Urinary bladder (tissue), 4 donors: ENCODE measurements around the gene HEATR5A. TPM values are rescaled to one million over a fixed set of nuclear protein-coding genes. Genes with fewer than 3 reads are reported as not detected.
"Not testable (repeated sequence)": the region's sequence is repeated elsewhere in the genome, so short reads cannot be mapped to it uniquely, and the experiment has no call there.

Experiments
- DNase-seq: peaks from one replicate; pipeline ENCODE4 v3.0.0-alpha.2; 2015; ENCODE audit errors: extremely low spot score
- H3K27ac ChIP-seq: one replicate; pipeline ENCODE4 v1.5.1; 2013; ENCODE audit warnings: low read depth, mild to moderate bottlenecking, moderate library complexity
- H3K36me3 ChIP-seq: one replicate; pipeline ENCODE4 v1.6.1; 2013; ENCODE audit warnings: mild to moderate bottlenecking, moderate library complexity; ENCODE audit not compliant: insufficient read depth
- H3K4me1 ChIP-seq: one replicate; pipeline ENCODE4 v1.6.1; 2013; ENCODE audit warnings: mild to moderate bottlenecking, moderate library complexity; ENCODE audit not compliant: insufficient read depth
- H3K4me3 ChIP-seq: one replicate; pipeline ENCODE4 v1.5.1; 2013; ENCODE audit warnings: low read depth, low read length
- WGBS: extraction: QIAGEN DNeasy Blood & Tissue Kit; methylation state at CpG from one replicate; pipeline ENCODE4 v1.1.7; 2013; 5-methylcytosine and 5-hydroxymethylcytosine counted together
- polyA plus RNA-seq: library from polyadenylated mRNA; stranded (reverse); fragments of 200-250 nt; gene quantifications from one replicate; pipeline ENCODE4 v1.2.3, GENCODE V29; 2013
- total RNA-seq: library from RNA; depleted of rRNA; stranded (reverse); fragments of >200 nt; gene quantifications from one replicate; pipeline ENCODE4 v1.2.3, GENCODE V29; 2014
- donor health status: healthy with polysubstance abuse.
- donor health status: healthy.

Gene HEATR5A
- total and polyA plus RNA-seq, 2 donors, result 12.0 to 74.8 TPM

GRCh38 chr14:31357279-31357678, 63.1 kb downstream of the HEATR5A start:
- Histone ChIP-seq H3K27ac (no peak overlapping the region), H3K36me3 (peaks cover 2% of the 10 kb centered on the region), H3K4me1 (no peaks in the 10 kb centered on the region), H3K4me3 (no peak overlapping the region)
- no peak for DNase-seq
- WGBS, result 74% methylated on average over 3 of the region's 3 CpGs

GRCh38 chr14:31346097-31346496, 74.3 kb downstream of the HEATR5A start:
- WGBS, result 97% methylated on average over 2 of the region's 2 CpGs
- H3K27ac ChIP-seq, result no peak overlapping the region

DNA sequence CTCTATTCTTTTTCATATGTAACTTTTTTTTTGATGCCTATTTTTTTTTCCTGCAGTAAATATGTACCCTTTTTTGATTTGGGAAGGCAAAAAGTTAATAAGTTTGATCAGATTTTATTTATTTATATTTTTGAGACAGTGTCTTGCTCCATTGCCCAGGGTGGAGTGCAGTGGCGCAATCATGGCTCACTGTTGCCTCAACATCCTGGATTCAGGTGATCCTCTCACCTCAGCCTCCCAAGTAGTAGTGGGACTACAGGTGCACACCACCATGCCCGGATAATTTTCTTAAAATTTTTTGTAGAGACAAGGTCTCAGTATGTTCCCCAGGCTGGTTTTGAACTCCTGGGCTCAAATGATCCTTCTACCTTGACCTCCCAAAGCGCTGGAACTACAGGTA, 79.1 kb downstream of the HEATR5A start:
- Histone ChIP-seq H3K4me3 (no peak overlapping the region), H3K36me3 (peaks cover 2% of the 10 kb centered on the region), H3K4me1 (no peaks in the 10 kb centered on the region), H3K27ac (no peak overlapping the region)
- DNase-seq, result no peak
- WGBS, result 99% methylated on average over 3 of the region's 3 CpGs

More at GRCh38 chr14:31346097-31346496, 74.3 kb downstream of the HEATR5A start:
- H3K36me3 ChIP-seq, result peaks cover 2% of the 10 kb centered on the region
- no peak overlapping the region for H3K4me3 ChIP-seq
- no peak for DNase-seq
- no peaks in the 10 kb centered on the region for H3K4me1 ChIP-seq

DNA sequence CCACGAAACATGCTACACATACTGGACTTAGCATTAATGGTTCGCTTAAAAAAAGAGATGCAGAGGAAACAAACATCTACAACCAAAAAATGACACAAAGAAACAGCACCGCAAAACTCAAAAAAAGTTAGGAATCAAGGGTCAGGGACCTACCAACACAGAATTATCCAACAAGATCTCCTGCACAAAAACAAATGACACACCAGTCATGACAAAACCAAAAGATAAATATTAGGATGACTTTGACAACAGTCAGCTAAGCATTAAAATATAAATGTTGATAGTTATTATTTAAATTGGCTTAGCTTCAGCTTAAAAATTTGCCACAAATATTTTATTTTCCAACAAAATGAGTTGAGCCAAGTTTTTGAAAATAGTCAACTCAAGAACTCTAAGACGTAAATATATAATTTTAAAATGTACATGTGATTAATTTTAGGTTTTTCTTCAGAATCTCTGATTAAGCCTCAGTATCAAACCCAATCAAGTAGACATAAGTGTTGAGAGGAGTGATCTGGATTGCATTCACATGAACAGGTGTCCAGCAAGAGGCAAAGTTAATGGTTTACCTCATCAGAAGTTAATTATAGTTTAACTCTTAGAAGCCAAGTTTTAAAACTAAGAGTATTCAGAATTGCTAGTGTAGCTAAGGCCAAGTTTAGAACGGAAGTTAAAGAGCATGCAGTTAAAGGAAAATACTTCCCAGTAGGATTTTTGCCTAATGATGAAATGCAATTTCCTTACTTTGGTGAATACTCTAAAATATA, 79.9 kb downstream of the HEATR5A start:
- H3K4me1 ChIP-seq, result no peaks in the 10 kb centered on the region
- H3K27ac ChIP-seq, result no peak overlapping the region
- H3K4me3 ChIP-seq, result no peak overlapping the region
- DNase-seq, result no peak
- WGBS, result 54% methylated on average over 5 of the region's 5 CpGs
- peaks cover 2% of the 10 kb centered on the region for H3K36me3 ChIP-seq

- Histone ChIP-seq H3K4me1 (no peaks in the 10 kb centered on the region), H3K36me3 (peaks cover 2% of the 10 kb centered on the region), H3K27ac (no peak overlapping the region), H3K4me3 (no peak overlapping the region)
- no peak for DNase-seq
Observed at GRCh38 chr14:31339743-31340142, 80.6 kb downstream of the HEATR5A start.

GRCh38 chr14:31337331-31337730, 83.0 kb downstream of the HEATR5A start:
- H3K36me3 ChIP-seq, result peaks cover 3% of the 10 kb centered on the region

GRCh38 chr14:31336646-31337045, 83.7 kb downstream of the HEATR5A start:
- no peak overlapping the region for H3K27ac ChIP-seq
- WGBS, result 96% methylated on average over 4 of the region's 4 CpGs
- no peaks in the 10 kb centered on the region for H3K4me1 ChIP-seq
- no peak for DNase-seq
- H3K36me3 ChIP-seq, result peaks cover 3% of the 10 kb centered on the region
- no peak overlapping the region for H3K4me3 ChIP-seq

More at GRCh38 chr14:31337331-31337730, 83.0 kb downstream of the HEATR5A start:
- no peak overlapping the region for H3K4me3 ChIP-seq
- no peak for DNase-seq
- no peaks in the 10 kb centered on the region for H3K4me1 ChIP-seq
- H3K27ac ChIP-seq, result no peak overlapping the region
- WGBS, result 92% methylated on average over 2 of the region's 2 CpGs

DNA sequence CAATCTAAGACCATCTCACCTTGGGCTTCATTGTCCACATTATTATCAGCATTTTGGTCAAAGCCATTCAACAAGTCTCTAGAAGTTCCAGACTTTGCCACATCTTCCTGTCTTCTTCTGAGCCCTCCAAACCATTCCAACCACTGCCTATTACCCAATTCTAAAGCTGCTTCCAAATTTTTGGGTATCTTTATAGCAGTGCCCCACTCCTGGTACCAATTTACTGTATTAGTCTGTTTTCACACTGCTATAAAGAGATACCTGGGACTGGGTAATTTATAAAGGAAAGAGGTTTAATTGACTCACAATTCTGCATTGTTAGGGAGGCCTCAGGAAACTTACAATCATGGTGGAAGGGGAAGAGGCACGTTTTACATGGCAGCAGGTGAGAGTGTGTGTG, 89.0 kb downstream of the HEATR5A start:
- H3K36me3 ChIP-seq, result not testable (repeated sequence)

GRCh38 chr14:31329876-31330521, 90.4 kb downstream of the HEATR5A start:
- not testable (repeated sequence) for H3K4me3 ChIP-seq, DNase-seq, H3K27ac ChIP-seq, H3K4me1 ChIP-seq, H3K36me3 ChIP-seq
- 98% methylated on average over 8 of the region's 8 CpGs for WGBS

More for the DNA sequence above, 89.0 kb downstream of the HEATR5A start:
- not testable (repeated sequence) for DNase-seq, H3K27ac ChIP-seq, H3K4me3 ChIP-seq, H3K4me1 ChIP-seq
- WGBS, result 98% methylated on average over 1 of the region's 1 CpG

DNA sequence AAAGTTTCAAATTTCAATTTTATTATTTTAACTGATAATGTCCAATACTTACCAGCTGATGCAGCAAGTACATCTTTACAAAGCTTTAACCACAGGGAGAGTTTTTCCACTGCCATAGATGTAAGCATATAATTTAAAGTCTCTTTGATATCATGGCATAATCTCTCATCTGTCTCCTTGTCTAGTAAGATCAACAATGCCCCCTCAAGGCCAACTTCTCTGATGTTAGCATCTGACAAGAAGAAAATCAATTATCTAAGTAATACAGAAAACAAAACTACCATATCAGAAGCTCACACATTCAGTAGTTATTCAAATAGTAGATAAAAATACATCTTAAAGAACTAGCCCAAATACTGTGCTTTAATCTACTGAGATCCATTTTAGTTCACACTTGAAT, 94.2 kb downstream of the HEATR5A start:
- Histone ChIP-seq H3K27ac (no peak overlapping the region), H3K36me3 (peaks cover 2% of the 10 kb centered on the region), H3K4me1 (no peaks in the 10 kb centered on the region), H3K4me3 (no peak overlapping the region)
- DNase-seq, result no peak

DNA sequence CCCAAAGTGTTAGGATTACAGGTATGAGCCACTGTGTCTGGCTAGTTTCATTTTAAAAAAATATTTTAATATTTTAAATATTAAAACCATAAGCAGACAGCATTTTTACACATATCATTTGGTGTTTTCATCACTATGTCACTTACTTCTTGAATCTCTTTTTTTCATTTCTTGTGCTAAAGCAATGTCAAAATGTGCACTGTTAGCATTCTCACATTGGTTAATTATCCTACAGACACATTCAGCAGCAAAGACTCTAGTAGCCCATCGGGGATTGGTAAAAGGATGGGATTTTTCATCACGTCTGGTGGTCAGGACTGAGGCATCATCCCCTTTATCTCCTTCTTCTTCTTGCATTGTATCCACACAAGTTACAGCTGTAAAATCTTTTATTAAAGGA, 96.9 kb downstream of the HEATR5A start:
- Histone ChIP-seq H3K36me3 (peaks cover 2% of the 10 kb centered on the region), H3K4me3 (no peak overlapping the region), H3K27ac (no peak overlapping the region), H3K4me1 (no peaks in the 10 kb centered on the region)
- WGBS, result 93% methylated on average over 2 of the region's 2 CpGs
- no peak for DNase-seq

DNA sequence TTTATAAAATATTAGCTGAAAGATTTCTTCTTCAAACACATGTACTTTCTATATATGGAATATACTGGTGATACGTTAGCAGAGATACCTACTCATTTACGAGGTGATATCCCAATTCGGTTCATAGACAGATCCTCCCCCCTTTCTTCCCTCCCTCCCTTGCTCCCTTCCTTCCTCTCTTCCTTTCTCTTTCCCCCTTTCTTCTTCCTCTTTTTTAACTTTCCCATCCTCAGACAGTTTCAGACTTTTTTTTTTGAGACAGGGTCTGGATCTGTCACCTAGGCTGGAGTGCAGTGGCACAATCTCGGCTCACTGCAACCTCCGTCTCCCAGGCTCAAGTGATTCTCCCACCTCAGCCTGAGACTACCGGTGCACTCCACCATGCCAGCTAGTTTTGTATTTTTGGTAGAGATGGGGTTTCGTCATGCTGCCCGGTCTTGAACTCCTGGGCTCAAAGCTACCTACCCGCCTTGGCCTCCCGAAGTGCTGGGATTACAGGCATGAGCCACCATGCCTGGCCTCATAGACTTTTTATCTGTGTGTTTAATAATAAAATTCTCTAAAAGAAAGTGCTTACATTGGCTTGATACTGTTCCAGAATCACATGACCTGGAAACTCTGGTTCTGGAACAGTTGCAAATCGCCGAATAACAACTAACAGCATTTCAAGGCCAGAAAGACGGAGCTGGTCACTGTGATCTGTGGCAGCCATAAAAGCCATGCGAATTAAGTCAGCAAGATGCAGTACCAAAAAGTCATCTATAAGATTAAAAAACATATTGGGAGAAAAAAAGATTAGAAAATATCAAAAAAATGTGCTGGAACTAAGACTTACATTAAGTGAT, 99.2 kb downstream of the HEATR5A start:
- H3K27ac ChIP-seq, result no peak overlapping the region
- 44% methylated on average over 14 of the region's 14 CpGs for WGBS

GRCh38 chr14:31320216-31320615, 100.1 kb downstream of the HEATR5A start:
- no peak for DNase-seq

More for the DNA sequence above, 99.2 kb downstream of the HEATR5A start:
- H3K36me3 ChIP-seq, result peaks cover 2% of the 10 kb centered on the region
- H3K4me1 ChIP-seq, result no peaks in the 10 kb centered on the region
- H3K4me3 ChIP-seq, result no peak overlapping the region
- no peak for DNase-seq

More at GRCh38 chr14:31320216-31320615, 100.1 kb downstream of the HEATR5A start:
- Histone ChIP-seq H3K4me1 (no peaks in the 10 kb centered on the region), H3K4me3 (no peak overlapping the region), H3K36me3 (peaks cover 2% of the 10 kb centered on the region), H3K27ac (no peak overlapping the region)
- 86% methylated on average over 6 of the region's 6 CpGs for WGBS
